Measurements from ENCODE around the gene SLCO3A1. TPM values are rescaled to one million over a fixed set of nuclear protein-coding genes. Genes with fewer than 3 reads are reported as not detected.

Gene SLCO3A1
- total and polyA plus RNA-seq, 10 donors: 7.5 to 79.5 (median 40.7) TPM

DNA sequence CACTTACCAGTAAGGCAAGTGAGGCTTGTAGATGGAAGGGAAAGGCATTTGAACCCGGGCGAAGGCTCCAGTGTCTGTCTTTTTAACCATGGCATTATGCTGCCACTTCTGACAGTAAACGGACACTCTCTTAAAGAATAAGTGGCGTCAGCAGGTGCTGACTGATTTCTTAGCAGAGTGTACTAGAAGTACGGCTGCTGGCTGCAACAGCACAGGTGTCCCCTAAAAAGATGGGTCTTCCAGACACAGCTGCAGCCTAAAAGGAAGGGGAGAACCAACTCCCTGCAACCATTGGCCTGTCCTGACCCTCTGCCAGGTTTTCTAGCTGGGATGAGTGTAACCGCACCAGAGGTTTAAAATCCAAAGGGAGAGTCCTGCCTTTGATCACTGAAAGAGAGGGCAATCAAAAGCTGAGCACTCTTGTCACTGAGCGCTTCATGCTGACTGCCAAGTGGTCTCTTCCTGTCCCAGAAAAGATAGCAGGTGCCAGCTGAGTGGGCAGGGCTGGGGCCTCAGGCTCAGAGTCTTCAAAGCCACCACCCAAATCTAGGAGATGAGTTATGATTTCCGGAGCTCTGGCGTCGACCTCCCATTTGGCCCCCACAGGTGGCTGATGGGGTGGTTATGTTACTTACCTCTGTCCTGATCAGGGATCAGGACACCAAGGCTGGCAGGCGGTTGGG, 255.8 kb downstream of the SLCO3A1 start:
- H3K4me3 ChIP-seq: no peak overlapping the region
- H3K36me3 ChIP-seq: peaks cover 0 to 59% (median 0%) of the 10 kb centered on the region in 6 donors
- intact Hi-C loops (cut with DNase I; ENCODE audit: low total_unique reads): no loop called here
- no peak overlapping the region for H3K27ac ChIP-seq
- H3K27me3 ChIP-seq (replicated peaks in 1 of 7): no peaks in the 10 kb centered on the region
- TF ChIP-seq, protein P1, sequence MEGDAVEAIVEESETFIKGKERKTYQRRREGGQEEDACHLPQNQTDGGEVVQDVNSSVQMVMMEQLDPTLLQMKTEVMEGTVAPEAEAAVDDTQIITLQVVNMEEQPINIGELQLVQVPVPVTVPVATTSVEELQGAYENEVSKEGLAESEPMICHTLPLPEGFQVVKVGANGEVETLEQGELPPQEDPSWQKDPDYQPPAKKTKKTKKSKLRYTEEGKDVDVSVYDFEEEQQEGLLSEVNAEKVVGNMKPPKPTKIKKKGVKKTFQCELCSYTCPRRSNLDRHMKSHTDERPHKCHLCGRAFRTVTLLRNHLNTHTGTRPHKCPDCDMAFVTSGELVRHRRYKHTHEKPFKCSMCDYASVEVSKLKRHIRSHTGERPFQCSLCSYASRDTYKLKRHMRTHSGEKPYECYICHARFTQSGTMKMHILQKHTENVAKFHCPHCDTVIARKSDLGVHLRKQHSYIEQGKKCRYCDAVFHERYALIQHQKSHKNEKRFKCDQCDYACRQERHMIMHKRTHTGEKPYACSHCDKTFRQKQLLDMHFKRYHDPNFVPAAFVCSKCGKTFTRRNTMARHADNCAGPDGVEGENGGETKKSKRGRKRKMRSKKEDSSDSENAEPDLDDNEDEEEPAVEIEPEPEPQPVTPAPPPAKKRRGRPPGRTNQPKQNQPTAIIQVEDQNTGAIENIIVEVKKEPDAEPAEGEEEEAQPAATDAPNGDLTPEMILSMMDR (IDR thresholded peaks at IDR 0.05 in 8 of 11, conservative IDR thresholded peaks at IDR 0.05 in 3 of 11): no peak
- TF ChIP-seq POLR2A (IDR thresholded peaks at IDR 0.05) (no peak), POLR2AphosphoS5 (IDR thresholded peaks at IDR 0.05) (no peak)
- H3K9me3 ChIP-seq: no peaks in the 10 kb centered on the region
- H3K4me1 ChIP-seq: peaks cover 0 to 11% (median 0%) of the 10 kb centered on the region in 6 donors
- no peak for DNase-seq
- WGBS, 5 donors: 78 to 90% (median 81%) methylated on average over 8 to 11 of the region's 11 CpGs

DNA sequence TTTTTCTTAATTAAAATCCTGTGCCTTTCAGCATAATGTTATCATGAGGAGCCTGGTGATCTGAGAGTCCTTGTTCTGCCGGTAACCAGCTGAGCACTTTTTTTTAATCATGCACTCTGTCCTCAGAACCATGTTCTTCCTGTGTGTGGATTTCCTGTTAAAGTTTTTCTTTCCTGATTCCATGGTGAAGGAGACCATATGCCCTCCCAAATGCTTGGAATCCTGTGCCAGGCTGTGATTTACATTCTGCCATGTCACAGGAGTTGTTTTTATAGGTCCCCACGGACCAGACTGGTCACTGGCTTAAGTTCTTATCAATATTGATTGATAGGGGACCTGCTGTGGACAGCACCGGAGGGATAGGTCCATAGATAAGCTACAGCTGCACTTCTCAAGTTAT, 257.8 kb downstream of the SLCO3A1 start:
- Histone ChIP-seq H3K36me3 (peaks cover 0 to 50% (median 0%) of the 10 kb centered on the region in 6 donors), H3K27ac (no peak overlapping the region), H3K4me3 (no peak overlapping the region), H3K27me3 (replicated peaks in 1 of 7) (no peaks in the 10 kb centered on the region), H3K9me3 (no peaks in the 10 kb centered on the region), H3K4me1 (peaks cover 0 to 11% (median 0%) of the 10 kb centered on the region in 6 donors)
- TF ChIP-seq POLR2A (IDR thresholded peaks at IDR 0.05): no peak
- TF ChIP-seq, protein P1 (IDR thresholded peaks at IDR 0.05 in 8 of 11, conservative IDR thresholded peaks at IDR 0.05 in 3 of 11): no peak
- TF ChIP-seq POLR2AphosphoS5 (IDR thresholded peaks at IDR 0.05): no peak
- WGBS, 5 donors: 52 to 74% (median 58%) methylated on average over 3 of the region's 3 CpGs
- no peak for DNase-seq
- intact Hi-C loops (cut with DNase I; ENCODE audit: low total_unique reads): no loop called here

DNA sequence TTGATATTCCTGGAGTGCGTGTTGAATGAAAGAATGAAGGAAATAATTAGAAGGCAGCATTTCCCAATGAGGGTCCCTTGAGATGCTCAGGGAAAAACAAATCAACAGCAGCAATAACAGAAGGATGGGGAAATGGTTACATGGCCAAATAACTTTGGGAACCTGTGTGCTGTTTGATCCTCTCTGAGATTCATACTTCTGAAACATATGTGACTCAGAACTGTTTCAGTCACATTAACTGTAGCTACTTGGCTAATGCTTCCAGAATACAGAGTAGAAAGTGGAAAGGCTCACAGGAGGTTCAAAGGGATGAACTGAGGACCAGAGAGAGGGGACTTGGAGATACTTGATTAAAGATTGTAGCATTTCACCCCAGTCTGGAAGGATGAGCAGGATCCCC, 258.2 kb downstream of the SLCO3A1 start:
- H3K27me3 ChIP-seq (replicated peaks in 1 of 7): no peaks in the 10 kb centered on the region

DNA sequence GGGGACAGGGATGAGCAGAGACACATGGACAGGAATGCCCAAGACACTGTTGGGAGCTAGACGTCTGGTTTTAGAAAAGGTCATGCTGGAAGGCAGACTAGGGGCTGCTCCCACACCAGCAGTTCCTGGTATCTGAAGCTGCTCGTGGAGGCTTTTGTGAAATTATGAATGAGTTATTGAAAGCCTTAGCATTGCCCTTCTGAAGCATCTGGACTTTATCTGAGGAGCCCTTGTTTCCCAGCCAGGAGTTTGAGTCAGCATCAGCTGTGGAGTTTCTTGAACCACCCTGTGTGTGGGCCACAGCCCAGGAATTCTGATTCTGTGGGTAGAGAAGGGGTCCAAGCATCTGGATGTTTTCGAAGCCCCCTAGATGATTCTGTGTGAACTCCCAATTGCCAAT, 258.7 kb downstream of the SLCO3A1 start:
- intact Hi-C loops (cut with DNase I; ENCODE audit: low total_unique reads): no loop called here
- no peak for DNase-seq
- no peaks in the 10 kb centered on the region for H3K27me3 ChIP-seq (replicated peaks in 1 of 7)
- H3K9me3 ChIP-seq: no peaks in the 10 kb centered on the region
- peaks cover 0 to 19% (median 0%) of the 10 kb centered on the region in 6 donors for H3K4me1 ChIP-seq
- 59 to 82% (median 79%) methylated on average over 3 of the region's 3 CpGs for WGBS, 5 donors
- peaks cover 0 to 44% (median 0%) of the 10 kb centered on the region in 6 donors for H3K36me3 ChIP-seq
- no peak for TF ChIP-seq POLR2AphosphoS5 (IDR thresholded peaks at IDR 0.05)
- TF ChIP-seq, protein P1 (IDR thresholded peaks at IDR 0.05 in 8 of 11, conservative IDR thresholded peaks at IDR 0.05 in 3 of 11): no peak
- TF ChIP-seq POLR2A (IDR thresholded peaks at IDR 0.05): no peak
- H3K27ac ChIP-seq: no peak overlapping the region
- no peak overlapping the region for H3K4me3 ChIP-seq

More for the DNA sequence above, 258.2 kb downstream of the SLCO3A1 start:
- 68 to 92% (median 82%) methylated on average over 1 of the region's 1 CpG for WGBS, 5 donors
- DNase-seq: no peak
- intact Hi-C loops (cut with DNase I; ENCODE audit: low total_unique reads): no loop called here
- peaks cover 0 to 16% (median 0%) of the 10 kb centered on the region in 6 donors for H3K4me1 ChIP-seq
- TF ChIP-seq, protein P1 (IDR thresholded peaks at IDR 0.05 in 8 of 11, conservative IDR thresholded peaks at IDR 0.05 in 3 of 11): no peak
- no peak for TF ChIP-seq POLR2A (IDR thresholded peaks at IDR 0.05)
- no peak for TF ChIP-seq POLR2AphosphoS5 (IDR thresholded peaks at IDR 0.05)
- no peak overlapping the region for H3K4me3 ChIP-seq
- H3K9me3 ChIP-seq: no peaks in the 10 kb centered on the region
- H3K27ac ChIP-seq: no peak overlapping the region
- peaks cover 0 to 46% (median 0%) of the 10 kb centered on the region in 6 donors for H3K36me3 ChIP-seq
